Stimulated activated CD4-positive, alpha-beta T cell treated with anti-CD3 and anti-CD28 coated beads, Interleukin-4, amount 100 ng/mL, for 4 hours (primary cell): ENCODE measurements around the gene GSTO1.
A peak's percentile ranks its signal among the peaks of the same experiment; 100 is the strongest.

ENCODE experiments used
- DNase-seq, 2 experiments: peaks; one replicate each; pipeline ENCODE4 v3.0.0-alpha.2; 2020

GSTO1 gene

DNA sequence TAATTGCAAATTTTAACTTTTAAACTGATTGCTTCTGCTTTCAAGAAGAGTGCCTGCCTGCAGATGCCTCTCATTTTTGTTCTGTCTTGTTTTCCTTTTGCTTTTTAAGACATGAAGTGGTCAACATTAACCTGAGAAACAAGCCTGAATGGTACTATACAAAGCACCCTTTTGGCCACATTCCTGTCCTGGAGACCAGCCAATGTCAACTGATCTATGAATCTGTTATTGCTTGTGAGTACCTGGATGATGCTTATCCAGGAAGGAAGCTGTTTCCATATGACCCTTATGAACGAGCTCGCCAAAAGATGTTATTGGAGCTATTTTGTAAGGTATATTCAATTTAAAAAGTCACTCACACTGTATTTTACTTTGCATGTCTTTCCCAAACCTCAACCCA is 23.1 kb downstream of the GSTO1 start:
- no peak for DNase-seq

DNA sequence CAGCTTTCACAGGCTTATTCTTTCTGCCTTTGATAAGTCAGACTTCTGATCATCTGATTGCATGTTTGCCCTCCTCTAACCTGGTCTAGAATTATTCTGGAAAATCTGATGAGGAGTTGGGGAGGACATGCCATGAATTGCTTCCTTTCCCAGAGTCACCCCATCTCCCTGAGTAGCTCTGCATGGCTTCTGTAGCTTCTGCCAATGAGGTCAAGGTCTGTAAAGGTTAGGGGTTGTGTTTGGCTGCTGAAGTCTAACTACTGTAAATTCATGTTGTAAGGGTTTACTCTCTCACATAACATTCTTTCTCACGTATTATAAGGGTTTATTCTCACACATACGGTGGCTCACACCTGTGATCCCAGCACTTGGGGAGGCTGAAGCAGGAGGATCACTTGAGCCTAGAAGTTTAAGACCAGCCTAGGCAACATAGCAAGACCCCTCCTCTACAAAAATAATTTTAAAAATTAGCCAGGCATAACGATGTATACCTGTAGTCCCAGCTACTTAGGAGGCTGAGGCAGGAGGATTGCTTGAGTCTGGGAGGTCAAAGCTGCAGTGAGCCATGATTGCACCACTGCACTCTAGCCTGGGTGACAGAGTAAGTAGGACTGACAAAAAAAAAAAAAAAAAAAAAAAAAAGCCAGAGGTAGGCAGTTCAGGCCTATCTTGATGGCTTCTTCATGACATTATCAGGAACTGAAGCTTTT is 25.0 kb downstream of the GSTO1 start:
- no peak for DNase-seq

DNA sequence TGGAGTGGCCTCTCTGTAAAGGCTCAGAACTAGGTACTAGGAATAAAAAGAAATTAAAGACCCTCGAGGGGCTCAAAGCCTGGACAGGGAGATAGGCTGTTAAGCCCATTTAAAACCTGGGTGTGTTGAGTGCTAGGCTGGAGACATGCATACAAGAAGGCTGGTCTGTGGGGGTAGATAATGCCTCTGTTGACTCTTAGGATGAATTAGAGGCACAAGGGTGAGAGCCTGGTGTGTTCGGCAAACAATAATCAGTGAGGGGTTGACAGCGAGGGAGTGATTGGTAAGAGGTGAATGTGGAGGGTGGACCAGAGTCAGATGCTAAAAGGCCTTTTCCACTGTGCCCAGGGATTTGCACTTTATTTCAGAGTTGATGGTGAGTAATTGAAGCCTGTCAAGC is 27.0 kb downstream of the GSTO1 start:
- no peak for DNase-seq

DNA sequence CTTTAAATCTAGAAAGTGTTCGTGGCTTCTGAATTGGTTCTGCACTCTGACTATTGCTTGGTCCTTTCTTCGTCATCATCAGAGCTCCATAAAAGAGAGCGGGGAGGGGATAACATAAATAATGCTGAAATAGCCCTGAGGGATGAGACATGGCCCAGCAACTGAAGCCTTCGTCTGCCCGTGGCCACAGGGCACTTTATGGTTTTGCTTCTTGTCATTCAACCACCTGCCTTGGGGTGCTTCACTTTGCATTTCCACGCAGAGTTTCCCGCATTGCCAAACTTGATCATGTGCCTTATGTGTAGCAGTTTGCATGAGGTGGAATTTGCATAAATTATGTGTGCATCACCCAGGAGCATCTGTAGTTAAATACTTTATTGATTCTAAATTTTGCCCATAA is 30.2 kb downstream of the GSTO1 start:
- no peak for DNase-seq

DNA sequence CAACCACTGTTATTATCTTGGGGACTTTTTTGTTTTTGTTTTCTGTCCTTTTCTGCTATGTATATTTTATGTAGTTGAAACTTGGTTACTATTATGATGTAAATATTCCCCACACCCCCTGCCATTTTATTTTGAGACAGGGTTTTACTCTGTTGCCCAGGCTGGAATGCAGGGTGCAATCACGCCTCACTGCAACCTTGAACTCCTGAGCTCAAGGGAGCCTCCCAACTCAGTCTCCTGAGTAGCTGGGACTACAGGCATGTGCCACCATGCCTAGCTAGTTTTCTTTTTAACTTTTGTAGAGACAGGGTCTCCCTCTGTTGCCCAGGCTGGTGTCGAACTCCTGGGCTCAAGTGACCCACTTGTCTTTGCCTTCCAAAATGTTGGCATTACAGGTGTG is 32.2 kb downstream of the GSTO1 start:
- DNase-seq, result no peak

DNA sequence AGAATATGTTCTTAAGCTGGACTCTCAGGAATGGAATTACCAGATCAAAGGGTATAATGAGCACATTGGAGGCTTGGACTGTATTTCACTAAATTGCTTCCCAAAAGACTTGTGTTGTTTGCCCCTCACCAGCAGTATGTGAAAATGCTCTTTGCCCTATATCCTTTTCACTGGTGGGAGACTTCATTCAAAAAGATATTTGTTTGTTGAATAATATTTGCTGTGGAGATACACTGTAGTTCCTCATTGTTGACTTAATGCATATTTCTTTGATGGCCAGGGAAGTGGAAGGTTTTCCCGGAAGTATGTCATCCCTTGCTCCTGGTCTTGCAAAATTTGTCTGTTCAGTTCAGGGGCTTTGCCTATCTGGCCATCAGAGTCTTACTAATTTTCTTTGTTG is 33.7 kb downstream of the GSTO1 start:
- no peak for DNase-seq

DNA sequence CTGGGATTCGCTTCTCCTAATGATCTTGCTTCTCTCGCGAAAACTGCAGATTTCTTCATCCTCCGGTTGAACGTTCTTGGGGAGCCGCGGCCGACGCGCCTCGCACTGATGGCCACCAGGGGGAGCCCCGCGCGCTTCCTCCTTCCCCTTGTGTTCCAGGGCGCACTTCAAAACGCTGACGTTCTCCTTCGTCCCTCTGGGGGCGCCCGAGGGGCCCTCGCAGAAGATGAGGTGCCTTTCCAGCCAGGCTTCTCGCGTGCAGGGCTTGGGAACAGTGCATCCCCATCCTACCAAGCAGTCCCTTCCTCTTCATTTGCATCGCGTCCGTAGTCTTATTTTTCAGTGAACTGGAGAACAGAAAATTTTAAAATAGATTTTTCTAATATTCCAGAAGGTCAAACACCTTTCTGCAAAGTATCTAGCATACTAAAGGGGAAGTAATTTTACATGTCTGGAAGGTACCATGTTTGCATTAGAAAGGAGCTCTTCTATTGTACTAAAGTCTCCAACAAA is 36.8 kb downstream of the GSTO1 start:
- DNase-seq, result peak; percentile 78 to 85

DNA sequence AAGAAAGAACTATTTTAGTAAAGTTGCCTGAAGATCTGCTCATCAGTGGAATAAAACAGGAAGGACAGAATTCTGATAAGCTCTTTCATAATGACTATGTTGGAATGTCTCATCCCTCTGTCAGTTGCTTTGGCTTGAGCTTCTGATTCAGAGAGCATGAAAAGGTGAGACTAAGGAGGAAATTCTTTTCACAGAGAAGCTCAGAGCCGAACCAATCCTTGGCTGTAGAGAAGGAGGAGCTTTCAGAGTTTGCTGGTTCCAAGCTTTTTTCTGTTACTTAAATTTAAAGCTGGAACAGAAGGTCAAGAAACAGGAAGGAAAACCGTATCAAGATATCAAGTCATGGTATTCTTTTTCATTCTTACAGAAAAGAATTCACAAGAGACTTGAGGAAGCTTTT is 38.3 kb downstream of the GSTO1 start:
- no peak for DNase-seq

DNA sequence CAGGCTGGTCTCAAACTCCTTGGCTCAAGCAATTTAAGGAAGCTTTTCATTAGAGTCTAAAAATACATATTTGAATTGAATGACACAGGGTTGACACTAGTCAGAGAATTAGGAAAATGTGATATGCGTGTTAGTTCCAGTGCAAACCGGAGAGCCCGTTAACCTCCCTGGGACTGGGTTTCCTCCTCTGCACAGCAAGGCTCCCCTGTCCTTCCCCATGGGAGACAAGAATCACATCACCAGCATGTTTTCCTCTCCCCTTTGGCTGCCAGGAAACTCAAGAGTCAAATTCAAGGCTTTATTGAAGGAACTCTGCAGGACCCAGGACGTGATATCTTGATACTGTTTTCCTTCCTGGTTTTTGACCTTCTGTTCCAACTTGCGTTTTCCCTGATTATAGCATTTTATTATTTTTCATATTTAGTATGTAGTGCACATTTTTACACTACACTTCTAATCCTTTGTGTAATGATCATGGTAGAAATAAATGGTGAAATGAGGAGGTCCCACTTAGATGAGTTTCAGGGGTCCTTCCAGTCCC is 39.2 kb downstream of the GSTO1 start:
- no peak for DNase-seq

DNA sequence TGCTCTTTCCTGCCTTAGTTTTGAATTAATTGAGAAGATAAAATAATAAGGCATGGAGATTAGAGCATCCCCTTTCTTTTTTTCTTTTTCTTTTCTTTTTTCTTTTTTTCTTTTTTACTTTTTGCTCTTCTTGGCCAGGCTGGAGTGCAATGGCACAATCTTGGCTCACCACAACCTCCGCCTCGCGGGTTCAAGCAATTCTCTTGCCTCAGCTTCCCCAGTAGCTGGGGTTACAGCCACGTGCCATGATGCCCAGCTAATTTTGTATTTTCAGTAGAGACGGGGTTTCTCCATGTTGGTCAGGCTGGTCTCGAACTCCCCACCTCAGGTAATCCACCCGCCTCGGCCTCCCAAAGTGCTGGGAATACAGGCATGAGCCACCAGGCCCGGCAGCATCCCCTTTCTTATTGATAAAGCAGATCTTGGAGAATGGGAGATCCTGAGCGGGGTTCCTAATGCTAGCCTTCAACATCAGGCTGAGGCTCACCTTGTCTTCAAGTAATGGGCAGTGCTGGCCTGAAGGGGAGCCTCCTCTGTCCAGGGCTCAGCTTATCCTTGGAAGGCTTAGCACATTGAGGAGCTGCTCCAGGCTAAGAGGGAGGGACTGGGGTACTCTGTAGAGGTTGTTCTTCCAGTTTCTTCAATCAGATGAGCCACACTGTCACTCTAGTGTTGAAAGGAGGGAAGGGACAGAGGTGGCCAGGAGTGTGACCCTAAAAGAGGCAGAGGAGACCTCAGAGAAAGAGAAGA is 42.2 kb downstream of the GSTO1 start:
- DNase-seq, result no peak

DNA sequence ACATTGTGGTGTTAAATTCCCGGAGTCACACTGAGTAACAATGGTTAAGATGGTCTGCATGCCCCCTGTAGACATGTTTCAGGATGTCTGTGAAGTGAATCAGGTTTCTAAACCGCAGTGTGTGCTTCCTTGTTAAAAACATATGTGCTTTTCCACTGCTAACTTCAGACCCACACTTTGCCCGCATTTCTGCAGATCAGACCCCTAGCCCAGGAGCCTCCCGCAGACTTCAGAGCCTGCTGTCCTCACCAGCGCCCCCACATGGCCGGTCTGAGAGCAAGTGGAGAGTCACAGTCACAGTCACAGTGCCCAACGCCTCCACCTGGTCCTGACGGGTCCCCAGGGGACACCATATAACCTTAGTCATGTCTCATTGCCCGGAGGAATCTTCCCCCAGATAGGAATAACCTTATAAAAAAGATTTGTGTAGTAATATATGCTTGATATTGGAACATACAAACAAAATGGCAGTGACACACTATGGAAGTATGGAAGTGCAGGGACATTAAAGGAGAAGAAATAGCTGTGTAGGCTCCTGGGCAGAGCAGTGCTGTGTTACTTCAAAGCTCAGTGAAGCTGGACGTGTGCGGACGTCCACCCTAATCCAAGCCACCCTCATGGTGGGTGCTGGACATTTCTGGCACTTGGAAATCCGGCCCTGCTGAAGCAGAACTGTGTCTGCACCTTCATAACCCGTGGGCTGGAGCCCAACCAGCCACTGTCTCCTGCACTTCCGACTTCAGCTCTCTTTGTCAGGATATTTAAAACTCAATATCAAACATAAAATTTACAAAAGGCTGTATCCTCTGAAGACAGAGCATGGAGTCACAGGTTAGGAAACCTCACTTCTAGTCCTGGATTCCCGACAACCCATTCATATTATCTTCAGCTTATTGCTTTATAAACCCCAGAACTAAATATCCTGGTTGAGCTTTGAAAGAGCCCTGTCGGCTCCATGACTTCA is 43.3 kb downstream of the GSTO1 start:
- DNase-seq, result peak in 1 of 2 experiments; percentile 27

DNA sequence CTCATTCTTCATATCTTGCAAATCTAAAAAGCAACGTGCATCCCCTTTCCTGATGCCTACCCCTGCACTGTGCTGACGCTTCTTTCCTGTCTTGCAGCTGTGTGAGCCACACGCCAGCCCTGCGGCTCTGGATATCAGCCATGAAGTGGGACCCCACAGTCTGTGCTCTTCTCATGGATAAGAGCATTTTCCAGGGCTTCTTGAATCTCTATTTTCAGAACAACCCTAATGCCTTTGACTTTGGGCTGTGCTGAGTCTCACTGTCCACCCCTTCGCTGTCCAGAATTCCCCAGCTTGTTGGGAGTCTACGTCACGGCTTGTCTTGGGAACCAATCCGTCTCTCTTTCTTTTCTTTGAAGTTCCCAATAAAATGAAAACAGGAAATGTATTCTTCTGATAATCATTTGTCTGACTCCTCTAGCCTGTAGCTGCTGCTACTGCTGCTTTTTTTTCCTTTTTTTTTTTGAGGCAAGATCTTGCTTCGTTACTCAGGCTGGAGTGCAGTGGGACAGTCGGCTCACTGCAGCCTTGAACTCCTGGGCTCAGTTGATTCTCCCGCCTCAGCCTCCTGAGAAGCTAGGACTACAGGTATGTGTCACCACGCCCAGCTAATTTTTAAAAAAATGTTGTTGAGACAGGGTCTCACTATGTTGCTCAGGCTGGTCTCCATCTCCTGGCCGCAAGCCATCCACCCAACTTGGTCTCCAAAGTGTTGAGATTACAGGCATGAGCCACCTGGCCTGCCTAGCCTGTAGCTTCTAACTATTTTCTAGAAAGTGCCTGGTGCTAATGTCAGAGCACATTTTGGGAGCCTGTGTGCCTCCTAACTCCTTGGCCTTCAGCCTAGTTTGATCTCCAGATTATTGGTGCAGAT is 44.6 kb downstream of the GSTO1 start:
- DNase-seq, result no peak

DNA sequence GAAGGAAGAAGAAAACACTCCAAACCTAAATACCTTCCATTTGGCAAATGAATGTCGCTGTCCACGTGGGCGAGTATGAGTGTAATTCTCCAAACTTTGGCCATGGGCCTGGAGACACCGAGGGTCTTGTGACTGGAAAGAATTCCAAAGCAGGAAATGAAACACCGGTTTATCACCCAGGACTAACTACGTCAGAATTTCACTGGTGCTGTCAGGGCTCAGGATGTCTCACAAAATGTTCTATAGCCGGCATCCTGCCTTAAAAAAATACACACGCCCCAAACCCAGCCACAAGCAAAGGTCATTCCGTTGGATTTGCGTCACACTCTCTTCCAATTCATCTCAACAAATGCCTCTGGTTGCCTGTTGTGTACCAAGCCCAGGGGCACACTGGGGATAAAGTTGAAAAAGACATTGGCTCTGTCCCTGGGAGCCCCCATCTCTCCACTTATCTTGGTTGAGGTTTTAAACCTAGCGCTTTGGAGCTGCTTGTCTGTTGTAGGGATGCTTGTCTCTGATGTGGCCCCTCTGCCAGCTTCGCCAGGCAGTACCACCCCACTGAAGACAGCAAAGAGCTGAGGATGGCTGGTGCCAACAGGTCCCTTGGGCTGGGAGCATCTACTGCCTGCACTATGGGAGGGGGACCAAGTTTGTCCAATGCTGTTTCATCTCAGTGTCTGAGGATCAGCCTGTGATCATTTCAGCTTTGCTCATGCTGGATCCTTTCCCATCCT is 45.5 kb downstream of the GSTO1 start:
- DNase-seq, result no peak

DNA sequence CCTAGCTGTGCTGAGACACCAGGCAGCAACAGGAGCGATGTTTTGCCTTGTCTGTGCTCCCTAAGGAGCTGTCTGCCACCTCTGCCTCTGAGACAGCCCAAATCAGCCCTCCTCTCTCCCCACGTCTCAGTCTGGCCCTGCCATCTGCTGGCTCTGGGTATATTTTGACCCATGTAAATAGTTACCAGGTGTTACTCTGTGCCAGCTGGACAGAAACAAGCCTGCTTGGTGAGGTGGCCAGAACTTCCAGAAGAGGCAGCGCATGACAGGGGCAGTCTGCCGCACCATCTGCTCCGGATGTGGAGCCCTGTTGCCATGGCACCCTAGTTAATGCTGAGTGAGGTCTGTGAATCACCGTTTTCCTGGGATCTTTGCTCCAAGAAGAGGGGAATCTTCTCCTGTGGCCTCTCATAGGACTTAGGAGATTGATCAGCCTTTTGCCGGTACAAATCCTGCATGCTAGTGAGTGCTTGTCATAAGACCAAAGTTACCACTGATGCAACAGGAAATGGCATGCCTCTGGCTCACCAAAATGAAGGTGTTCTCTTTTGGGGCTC is 46.1 kb downstream of the GSTO1 start:
- DNase-seq, result no peak

DNA sequence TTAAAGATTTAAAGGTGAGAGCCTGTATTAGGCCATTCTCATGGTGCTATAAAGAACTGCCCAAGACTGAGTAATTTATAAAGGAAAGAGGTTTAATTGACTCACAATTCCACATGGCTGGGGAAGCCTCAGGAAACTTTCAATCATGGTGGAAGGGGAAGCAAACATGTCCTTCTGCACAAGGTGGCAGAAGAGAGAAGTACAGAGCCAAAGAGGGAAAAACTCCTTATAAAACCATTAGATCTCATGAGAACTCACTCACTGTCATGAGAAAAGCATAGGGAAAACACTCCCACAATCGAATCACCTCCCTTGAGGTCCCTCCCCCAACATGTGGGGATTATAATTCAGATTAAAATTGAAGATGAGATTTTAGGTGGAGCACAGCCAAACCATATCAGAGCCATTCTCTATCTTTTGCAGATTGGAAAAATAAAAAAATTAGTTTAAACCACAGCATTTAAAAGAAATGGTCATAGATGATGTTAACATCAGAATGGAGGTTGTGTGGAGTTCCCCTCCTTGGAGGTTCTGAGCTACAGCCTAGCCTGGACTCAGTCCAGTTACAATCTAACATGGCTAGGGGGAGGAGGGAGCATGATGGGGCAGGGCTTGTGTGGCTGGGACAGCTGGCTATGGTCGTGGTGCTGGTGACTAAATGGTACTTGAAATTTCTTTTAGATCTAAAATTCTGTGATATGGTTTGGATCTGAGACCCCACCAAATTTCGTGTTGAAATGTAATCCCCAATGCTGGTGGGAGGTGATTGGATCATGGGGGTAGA is 47.4 kb downstream of the GSTO1 start:
- DNase-seq, result no peak

DNA sequence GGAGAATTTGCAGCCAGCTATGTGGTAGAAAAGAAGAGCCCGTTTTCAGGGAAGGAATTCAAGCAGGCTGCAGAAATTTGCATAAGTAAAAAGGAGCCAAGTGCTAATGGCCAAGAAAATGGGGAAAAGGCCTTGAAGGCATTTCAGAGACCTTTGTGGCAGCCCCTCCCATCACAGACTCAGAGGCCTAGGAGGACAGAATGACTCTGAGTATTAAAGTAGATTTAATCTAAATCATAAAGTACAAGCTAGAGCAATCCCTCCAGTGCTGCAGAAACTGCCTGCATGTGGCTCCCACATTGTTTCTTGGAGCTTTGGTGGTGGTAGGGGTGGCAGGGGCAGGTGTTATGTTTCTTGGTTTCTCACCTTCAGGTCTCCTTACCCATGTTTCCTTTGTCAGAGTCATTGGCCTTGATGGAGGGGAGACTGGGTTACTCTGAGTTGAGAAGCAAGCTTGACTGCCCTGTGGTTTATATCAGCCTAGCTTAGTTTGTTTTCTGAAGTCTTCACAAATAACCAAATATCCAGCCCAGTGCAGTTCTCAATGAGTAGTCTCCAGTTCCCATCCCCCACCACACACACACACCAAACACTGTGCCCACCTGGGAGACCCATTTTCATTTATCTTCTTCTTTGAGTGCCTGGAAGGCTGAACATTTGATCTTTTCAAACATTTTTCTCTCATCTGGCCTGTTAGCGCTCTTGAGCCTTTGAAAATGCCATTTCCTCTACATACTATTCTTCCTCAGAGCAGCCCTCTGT is 49.1 kb downstream of the GSTO1 start:
- no peak for DNase-seq

DNA sequence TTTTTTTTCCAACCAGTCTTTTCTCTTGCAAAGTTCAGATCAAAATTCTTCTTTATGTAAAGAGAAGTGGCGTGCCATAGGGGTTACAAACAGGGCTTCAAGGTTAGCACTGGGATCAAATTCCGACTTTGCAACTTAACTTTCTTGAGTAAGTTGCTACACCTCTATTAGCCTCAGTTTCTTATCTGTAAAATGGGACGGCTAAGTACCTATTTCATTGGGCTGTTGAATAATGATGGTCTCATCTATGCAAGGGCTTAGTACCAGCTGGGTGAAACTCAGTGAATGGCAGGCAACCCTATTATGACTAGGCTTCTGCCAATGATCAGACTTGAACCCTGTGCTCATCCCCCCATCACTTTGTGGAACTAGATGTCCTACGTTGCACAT is 49.7 kb downstream of the GSTO1 start:
- DNase-seq, result no peak

DNA sequence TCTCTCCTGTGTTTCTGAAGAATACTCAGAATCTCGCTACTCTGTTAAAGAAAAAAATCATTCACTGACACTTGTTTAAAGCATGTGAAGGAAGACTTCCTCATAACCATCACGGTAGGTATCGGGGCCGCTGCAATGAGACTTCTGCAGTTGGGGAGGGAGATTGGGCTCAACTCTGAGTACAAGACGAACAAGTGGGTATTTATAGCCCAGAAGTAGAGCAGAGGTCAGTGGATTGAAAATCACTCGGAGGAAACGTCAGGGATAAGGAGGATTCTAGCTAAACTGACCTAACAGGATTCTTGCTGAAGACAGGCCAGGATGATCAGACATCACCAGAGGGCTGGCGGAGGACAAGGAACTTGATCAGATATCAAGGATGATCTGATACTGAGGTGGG is 50.2 kb downstream of the GSTO1 start:
- no peak for DNase-seq

DNA sequence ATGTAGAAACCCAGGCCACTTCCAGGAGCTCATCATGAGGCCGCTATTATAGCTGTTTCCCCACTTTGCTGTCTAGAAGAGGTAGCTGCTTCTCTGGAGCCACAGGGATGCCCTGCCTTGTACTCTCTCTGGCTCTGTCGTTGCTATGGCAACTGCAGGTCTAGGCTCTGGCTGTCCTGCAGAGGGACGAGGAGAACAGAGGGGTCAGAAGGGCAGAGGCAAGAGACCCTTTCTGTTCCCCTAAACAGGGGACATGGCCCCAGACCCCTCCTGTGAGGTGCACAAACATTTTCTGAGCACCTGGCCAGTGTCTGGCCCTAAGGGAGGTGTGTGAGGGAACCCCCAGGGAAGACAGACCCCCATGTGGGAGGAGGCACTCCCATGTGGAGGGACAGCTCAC is 52.2 kb downstream of the GSTO1 start:
- DNase-seq, result no peak
